ENCODE results near the gene FARP2.

FARP2 gene

DNA sequence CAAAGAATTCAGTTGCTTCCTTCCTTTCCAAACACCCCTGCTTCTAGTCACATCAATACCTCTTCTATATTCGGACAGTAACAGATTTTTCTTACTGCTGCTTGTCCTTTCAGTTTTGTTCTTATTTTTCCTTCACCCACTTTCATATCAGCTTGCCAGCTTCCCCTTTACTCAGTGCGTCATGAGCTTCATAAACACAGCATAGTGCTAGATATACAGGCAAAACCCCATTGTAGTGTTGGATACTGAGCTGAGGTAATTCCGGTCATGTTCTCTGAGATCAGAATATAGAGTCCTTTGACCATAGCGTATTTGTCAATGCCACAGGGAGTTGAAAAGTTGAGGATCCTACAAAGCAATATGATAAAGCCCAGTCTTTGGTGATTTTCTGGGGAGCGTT lies 2.4 kb downstream of the FARP2 start:
- POLR2A ChIA-PET = interaction anchor here (1.1 to 1.2 kb wide), 2 partner anchors 27 to 376 kb away, joined by 3 read pairs; no protein-coding TSS in a partner anchor
- no peak for TF ChIP-seq CTCF (IDR thresholded peaks at IDR 0.05; ENCODE audit: control extremely low read depth, extremely low read depth, low read depth, missing control alignments)
- CTCF ChIA-PET = interaction anchor here (0.9 to 2.9 kb wide), 7 partner anchors 10 to 48 kb away, joined by 3 to 19 read pairs (median 3); no protein-coding TSS in a partner anchor
- peak; percentile 65 for DNase-seq (ENCODE audit: extremely low spot score)

DNA sequence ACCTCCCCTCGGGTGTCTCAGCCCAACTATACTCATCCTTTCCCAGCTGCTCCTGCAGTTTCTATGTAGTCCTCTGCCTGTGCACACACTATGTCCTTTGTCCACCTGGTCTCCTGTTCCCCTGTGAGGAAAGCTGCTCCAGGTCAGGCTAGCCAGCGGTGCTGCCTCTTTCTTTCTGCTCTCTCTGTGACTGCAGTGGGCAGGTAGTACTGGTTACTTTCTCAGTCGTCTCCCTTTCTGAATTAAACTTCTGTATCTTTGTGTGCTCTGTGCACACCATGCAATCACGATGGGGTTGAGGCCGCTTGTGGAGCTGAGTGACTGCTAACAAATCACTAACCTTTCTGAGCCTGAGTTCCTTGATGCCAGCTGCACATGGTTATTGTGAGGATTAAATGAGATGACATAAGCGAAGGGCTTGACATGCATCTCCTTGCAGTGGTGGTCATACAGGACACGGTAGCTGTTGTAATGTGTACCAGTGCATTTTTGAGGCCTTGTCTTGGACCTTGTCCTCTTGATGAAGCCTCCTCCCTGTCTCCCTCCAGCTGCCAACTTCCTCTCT lies 3.5 kb downstream of the FARP2 start:
- DNase-seq (ENCODE audit: extremely low spot score) = no peak
- TF ChIP-seq CTCF (IDR thresholded peaks at IDR 0.05; ENCODE audit: control extremely low read depth, extremely low read depth, low read depth, missing control alignments) = no peak
- POLR2A ChIA-PET = interaction anchor here (1.2 kb wide), 1 partner anchor 26 kb away, joined by 3 read pairs; no protein-coding TSS in a partner anchor
- CTCF ChIA-PET = interaction anchor here (0.9 to 2.9 kb wide), 7 partner anchors 8 to 32 kb away, joined by 3 to 19 read pairs (median 4); no protein-coding TSS in a partner anchor

DNA sequence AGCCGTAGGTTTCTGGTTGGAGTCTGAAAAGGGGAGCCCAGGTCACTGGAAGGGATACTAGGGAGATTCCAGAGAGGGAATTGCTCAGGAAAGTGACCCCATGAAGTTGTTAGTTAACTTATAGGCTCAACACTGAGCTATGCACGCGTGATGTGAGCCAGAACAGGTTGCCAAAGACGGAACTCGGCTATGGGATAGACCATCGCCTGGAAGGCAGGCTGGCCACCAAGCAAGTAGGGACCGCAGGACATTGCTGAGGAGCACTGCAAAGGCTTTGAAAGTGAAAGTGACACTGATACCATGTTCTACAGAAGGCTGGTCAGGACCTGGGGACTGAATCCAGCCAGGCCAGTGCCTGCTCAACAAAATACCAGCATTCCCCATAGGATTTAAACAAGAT lies 7.3 kb downstream of the FARP2 start:
- no peak for DNase-seq (ENCODE audit: extremely low spot score)
- no peak for TF ChIP-seq CTCF (IDR thresholded peaks at IDR 0.05; ENCODE audit: control extremely low read depth, extremely low read depth, low read depth, missing control alignments)
- POLR2A ChIA-PET = no interaction called here
- CTCF ChIA-PET = interaction anchor here (1.2 to 2.1 kb wide), 5 partner anchors 9 to 250 kb away, joined by 3 to 9 read pairs (median 4); no protein-coding TSS in a partner anchor

GRCh38 chr2:241364781-241365180 lies 8.7 kb downstream of the FARP2 start:
- no peak for TF ChIP-seq CTCF (IDR thresholded peaks at IDR 0.05; ENCODE audit: control extremely low read depth, extremely low read depth, low read depth, missing control alignments)
- POLR2A ChIA-PET = no interaction called here
- CTCF ChIA-PET = interaction anchor here (1.4 kb wide), 1 partner anchor 9 kb away, joined by 4 read pairs; no protein-coding TSS in a partner anchor
- no peak for DNase-seq (ENCODE audit: extremely low spot score)

DNA sequence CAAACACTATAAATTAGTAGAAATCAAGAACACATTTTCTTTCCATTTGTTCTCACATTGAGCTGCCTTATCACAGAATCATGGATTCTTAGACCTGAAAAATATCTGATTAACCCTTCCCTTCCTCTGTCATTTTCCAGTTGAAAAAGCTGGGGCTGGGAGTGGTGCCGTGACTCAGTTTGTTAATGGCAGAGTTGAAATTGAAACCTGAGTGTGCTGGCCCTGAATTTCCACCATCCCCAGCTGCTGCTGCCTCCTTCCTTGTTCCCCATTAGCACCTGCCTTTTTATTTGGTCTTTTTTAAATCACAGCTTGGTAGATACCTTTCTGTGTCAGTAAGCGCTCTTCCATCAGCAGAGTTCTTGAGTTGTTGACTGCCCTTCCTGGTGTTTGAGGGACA lies 10.6 kb downstream of the FARP2 start:
- CTCF ChIA-PET = no interaction called here

DNA sequence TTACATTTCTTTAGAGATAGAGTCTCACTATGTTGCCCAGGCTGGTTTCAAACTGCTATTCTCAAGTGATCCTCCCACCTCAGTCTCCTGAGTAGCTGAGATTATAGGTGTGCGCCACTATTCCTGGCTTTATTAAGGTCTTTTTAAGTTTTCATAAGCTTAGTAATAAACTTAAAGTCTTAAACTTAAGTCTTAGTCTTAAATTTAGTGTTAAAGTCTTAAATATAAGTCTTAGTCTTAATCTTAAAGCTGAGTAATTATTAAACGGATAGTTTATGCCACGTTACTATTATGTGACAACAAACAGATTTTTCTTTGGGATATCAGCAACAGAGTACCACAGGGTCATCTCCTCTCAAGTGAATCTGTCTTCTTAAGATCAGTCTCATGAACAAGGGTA lies 12.6 kb downstream of the FARP2 start:
- no peak for DNase-seq (ENCODE audit: extremely low spot score)
- POLR2A ChIA-PET = no interaction called here
- CTCF ChIA-PET = interaction anchor here (1.2 to 1.5 kb wide), 4 partner anchors 9 to 24 kb away, joined by 3 to 4 read pairs (median 3); no protein-coding TSS in a partner anchor
- TF ChIP-seq CTCF (IDR thresholded peaks at IDR 0.05; ENCODE audit: control extremely low read depth, extremely low read depth, low read depth, missing control alignments) = no peak

More for the DNA sequence above, 10.6 kb downstream of the FARP2 start:
- POLR2A ChIA-PET = no interaction called here
- DNase-seq (ENCODE audit: extremely low spot score) = no peak
- no peak for TF ChIP-seq CTCF (IDR thresholded peaks at IDR 0.05; ENCODE audit: control extremely low read depth, extremely low read depth, low read depth, missing control alignments)
